Activated gamma-delta T cell treated with Interleukin-2 at 50 U/mL for 16 hours (primary cell): ENCODE results near the gene CLK3.
"Not testable (repeated sequence)": the region's sequence is repeated elsewhere in the genome, so short reads cannot be mapped to it uniquely, and the experiment has no call there.

Experiments used
- DNase-seq: peaks from one replicate; pipeline ENCODE4 v3.0.0-alpha.2; 2020

The CLK3 gene

GRCh38 chr15:74621936-74622335 lies 6.3 kb downstream of the CLK3 start:
- no peak for DNase-seq

- no peak for DNase-seq
These were observed 7.1 kb downstream of the CLK3 start for GRCh38 chr15:74622758-74623157.

DNA sequence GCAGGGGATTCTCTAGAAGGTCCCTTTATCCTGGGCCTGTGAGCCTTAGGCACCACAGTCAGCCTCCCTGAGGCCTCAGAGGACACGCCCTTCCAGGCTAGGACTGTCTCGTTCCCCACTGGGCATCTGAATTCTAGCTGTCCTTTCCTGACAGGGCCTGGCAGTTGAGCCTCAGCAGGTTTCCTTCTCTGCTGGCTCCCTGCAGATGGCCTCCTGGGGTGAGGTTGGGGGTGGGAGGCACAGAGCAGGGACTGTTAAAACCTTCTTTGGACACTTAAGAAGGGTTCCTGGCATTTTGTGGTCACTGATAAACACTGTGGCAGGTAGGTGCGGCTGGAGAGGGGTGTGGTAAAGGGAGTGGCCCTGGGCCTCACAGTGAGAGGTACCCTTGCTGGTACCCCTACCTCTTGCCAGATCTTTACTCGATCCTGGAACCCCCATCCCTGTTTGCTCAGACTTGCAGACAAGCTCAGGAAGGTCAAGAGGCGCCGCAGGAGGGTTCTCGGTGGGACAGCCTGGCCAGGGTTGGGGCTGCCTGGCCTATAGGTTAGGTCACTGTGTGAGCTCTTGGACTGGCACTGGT lies 8.5 kb downstream of the CLK3 start:
- no peak for DNase-seq

DNA sequence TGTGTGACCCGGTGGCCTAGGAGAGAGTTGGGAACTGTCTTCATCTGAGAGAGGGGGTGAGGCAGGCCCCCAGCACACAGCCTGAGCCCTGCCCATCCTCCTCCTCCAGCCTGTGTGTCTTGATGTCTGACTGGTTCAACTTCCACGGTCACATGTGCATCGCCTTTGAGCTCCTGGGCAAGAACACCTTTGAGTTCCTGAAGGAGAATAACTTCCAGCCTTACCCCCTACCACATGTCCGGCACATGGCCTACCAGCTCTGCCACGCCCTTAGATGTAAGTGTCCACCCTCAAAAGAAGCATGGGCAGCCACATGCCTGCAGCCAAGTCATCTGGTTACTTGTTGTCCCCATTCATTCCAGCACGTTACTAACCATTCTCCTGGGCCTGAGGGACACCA lies 10.1 kb downstream of the CLK3 start:
- no peak for DNase-seq

DNA sequence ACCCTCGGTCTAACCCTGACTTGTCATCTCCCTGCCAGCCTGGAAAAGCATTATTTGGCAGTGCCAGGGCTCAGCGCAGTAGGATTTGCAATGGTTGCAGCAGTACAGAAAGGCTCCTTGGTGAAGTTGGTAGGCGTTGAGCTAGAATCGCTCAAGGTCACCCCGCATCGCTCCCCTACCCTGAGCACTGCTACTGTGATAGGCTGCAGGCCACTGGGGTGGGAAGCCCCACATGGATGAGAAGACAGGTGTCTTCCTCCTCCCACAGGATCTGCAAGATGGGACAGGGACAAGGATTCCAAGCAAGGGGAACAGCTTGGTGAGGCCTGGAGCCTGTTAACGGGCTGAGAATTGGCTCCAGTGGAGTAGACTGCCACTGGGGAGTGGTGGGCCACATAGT lies 10.7 kb downstream of the CLK3 start:
- DNase-seq: no peak

GRCh38 chr15:74626752-74627692 lies 11.4 kb downstream of the CLK3 start:
- no peak for DNase-seq

GRCh38 chr15:74627766-74628165 lies 12.1 kb downstream of the CLK3 start:
- DNase-seq: no peak

DNA sequence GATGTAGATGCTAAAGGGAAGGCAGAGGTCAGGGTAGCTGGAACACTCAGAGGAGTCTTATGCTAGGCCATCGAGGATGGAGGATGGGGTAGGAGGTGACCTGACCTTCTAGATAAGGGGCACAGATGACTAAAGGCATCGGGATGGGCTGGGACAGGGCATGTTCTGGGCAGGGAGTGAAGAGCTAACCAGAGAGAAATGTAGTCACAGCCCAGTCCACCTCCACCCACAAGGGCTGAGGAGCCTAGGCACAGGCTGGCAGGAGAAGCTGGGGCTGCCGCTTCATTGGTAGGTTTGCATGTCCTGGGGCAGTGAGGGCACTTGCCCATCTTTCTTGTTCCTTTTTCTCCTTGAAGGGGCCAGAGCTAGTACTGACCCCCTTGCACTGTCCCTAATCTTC lies 12.6 kb downstream of the CLK3 start:
- no peak for DNase-seq

- no peak for DNase-seq
These were observed 13.3 kb downstream of the CLK3 start for GRCh38 chr15:74628949-74629348.

- DNase-seq: not testable (repeated sequence)
These were observed 14.1 kb downstream of the CLK3 start for GRCh38 chr15:74629696-74630095.

DNA sequence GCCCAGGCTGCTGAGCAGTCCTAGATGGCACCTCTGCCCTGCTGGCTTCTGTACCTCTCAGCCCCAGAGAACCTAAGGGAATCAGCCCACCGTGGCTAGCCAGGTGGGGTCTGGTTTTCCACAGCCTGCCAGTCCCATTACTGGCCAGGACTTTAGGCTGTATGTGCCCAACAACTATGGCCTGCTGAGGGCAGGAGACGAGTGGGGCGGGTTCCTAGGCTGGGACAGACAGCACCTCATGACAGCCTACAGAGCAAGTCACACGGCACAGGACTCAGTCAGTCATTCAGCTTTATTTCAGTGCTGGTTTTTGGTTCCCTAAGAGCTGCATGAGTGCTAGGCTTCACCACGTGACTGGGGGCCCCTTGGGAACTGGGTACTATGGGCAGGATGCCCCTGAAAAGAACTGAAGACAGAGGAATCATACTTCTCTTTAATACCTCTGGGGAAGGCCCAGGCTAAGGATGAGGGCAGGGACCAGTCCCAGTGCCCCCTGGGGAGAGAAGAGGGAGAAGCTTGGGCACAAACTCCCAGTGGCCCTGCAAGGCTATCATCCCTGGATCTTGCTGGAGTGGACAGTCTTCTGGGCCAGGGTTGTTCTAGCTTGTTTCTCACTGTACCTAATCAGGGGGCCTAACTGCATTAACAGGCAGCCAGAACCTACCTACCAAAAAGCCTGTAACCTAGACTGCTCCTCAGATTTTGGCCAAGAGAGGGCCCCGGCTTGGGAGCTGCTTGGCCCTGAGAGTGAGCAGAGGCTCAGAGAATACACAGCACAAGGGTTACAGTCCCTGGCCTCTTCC lies 14.8 kb downstream of the CLK3 start:
- no peak for DNase-seq

DNA sequence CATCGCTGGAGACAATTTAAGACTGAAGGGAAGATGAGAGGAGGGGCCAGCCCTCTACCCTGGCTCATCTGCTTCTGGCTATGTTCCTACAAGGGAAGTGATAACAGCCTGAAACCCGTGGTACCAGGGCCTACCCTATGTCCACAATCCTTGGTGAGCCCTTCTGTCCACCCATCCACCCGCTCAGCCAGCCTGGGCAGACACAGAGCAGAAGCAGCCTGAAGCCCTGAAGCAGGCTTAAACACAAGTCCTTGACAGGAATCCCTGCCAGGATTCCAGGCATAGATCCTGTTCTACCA lies 15.4 kb downstream of the CLK3 start:
- DNase-seq: no peak

DNA sequence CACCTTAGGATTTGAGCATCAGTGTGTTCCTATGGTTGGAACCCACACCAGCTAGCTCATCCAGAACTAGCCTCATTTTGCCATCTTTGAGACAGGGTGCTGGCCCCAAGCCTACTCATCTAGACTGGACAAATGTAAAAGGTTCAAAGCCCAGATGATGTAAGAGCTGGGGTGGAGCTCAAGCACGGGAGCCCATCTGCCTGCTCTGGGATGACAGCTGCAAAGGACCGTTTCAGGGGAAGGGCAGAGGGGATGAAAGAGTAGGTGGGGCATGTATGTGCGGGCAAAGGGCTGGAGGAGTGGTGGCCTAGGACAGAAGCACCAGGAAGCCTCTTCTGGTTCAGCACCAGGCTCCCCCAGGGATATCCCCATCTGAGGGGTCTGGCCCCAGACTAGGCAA lies 15.8 kb downstream of the CLK3 start:
- no peak for DNase-seq

GRCh38 chr15:74631935-74632560 lies 16.4 kb downstream of the CLK3 start:
- peak; percentile 53 for DNase-seq

DNA sequence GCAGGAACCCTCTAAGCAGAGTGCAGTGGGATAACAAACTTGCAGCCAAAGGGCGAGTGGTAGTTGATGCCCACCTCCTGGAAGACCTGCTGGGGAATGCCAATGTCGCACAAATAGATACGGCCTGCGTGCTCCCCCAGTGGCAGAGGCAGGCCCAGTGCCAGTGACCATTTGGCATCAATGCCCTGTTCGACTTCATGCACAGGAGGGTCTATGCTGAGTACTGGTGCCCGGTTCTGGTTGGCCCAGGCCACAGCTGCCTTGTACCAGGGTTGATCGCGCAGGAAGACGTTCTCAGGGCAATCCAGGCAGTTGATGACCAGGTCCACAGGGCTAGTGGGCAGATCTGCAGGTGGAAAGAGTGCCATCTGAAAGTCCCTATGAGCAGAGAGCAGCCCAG lies 17.0 kb downstream of the CLK3 start:
- DNase-seq: no peak

DNA sequence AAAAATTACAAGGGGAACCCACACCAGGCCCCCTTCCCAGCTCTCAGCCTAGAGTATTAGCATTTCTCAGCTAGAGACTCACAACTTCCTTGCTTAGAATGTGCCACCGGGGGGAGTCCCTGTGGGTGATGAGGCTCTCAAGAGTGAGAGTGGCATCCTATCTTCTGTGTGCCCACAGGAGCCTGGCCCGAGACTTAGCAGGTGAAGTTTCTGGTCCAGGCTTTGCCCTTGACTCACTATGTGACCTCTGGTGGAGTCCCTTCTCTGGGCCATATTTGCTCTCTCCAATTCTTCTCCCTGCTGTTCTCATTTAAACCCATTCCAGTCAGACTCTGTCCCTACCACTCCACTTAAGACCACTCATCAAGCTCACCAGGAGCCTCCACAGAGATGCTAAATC lies 18.1 kb downstream of the CLK3 start:
- no peak for DNase-seq

DNA sequence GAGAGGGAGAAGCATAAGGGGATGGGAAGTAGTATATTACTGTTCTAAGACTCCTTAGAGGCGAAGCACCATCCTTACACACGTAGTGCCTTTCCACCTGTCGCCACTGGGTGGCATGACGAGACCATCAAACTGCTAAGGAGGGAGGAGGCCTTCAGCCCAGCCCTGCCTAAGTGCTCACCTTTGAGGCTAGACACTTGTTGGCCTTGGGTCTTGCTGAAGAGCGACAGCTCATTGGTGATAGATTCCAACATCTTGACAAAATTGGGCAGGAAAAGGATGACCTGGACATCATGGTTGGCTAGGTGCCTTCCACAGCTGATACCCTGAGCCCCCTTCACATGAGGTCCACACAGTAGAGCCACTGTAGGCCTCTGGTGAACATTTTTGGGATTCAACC lies 19.6 kb downstream of the CLK3 start:
- DNase-seq: peak; percentile 67

DNA sequence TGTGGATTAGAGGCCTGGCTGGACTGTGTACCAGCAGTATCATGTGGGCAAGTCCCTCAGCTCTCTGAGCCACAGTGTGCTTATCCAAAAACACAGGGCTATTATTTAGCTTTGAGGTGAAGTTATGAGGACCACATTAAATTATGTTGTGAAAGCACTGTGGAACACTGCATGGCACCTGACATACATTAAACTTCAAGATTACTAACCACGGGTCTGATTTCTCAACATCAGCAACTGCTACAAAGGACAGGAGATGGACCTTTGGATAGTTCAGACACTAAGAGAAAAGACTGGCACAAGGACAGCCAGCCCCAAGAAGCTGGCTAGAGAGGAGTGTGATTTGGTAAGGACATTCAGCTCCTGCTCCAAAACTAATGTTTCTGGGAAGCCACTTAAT lies 21.3 kb downstream of the CLK3 start:
- DNase-seq: no peak

DNA sequence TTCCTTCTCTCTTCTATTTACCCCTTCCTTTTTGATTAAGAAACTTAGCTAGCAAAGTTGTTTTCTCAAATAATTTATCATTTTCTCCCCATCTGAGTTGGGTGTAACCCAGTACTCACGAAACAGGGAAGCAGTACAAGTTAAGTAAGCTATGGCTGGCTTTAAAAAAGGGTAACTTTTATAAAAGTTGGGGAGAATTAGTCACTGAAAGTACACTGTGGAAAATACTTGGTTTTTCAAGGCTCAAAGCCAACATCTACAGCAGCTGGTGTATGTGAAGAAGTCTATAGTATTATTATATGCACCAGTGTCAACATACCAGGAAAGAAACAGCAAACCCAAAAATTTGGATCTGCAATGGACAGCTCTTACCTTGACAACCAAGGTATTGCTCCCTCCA lies 25.5 kb downstream of the CLK3 start:
- DNase-seq: no peak

GRCh38 chr15:74642348-74642733 lies 26.7 kb downstream of the CLK3 start:
- DNase-seq: no peak

GRCh38 chr15:74642734-74643664 lies 27.4 kb downstream of the CLK3 start:
- DNase-seq: no peak

DNA sequence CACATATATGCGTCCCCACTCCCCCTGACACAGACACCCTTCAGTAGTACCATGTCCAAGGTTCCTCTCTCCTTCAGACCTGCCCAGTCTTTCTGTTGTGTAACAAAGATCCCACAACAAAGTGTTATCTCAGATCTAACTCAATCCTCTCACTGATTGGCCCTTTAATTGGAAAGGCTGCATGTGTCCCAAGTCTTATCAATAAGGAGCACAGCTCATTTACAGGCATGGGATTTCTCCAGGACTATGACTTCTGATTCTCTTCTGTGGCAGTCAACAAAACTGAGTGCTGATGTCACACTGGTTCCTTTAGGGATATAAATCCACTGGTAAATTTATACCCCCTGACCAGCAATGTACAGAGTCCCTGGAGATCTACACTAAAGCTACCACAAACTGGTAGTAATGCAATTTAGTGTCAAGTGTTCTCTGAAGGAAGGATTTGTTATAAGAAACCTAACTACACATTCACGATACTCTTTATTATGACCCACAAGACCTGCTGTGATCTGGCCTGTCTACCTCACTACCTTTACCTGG lies 28.1 kb downstream of the CLK3 start:
- DNase-seq: no peak
